CD14-positive monocyte (primary cell): ENCODE measurements around the gene IDI1. TPM values are rescaled to one million over a fixed set of nuclear protein-coding genes. Genes with fewer than 3 reads are reported as not detected.

Experiments
- DNase-seq, 3 donors: peaks; one replicate each; pipeline ENCODE4 v3.0.0-alpha.2; 2011 to 2022
- H2AFZ ChIP-seq: 2 replicates; pipeline ENCODE4 v1.6.0; 2012; ENCODE audit warnings: mild to moderate bottlenecking, low read depth, low read length, inconsistent platforms; ENCODE audit not compliant: insufficient read depth, poor library complexity, severe bottlenecking
- H3K27ac ChIP-seq, 2 donors: 1 replicate in 1 of 2; 2 replicates in 1 of 2; pipeline ENCODE4 v1.5.1; 2012 to 2013; ENCODE audit warnings: low read length in 2 of 2, control low read depth in 1 of 2, inconsistent platforms in 1 of 2, low read depth in 1 of 2, mild to moderate bottlenecking in 1 of 2
- H3K27me3 ChIP-seq, 2 donors: one replicate each; pipeline versions ENCODE4 v1.6.0 to v1.6.1; 2011 to 2013; ENCODE audit warnings: low read length in 2 of 2; ENCODE audit not compliant: control insufficient read depth in 2 of 2, insufficient read depth in 2 of 2
- H3K36me3 ChIP-seq, 2 donors: replicated peaks in 1 of 2; 1 replicate in 1 of 2; 2 replicates in 1 of 2; pipeline versions ENCODE4 v1.5.1 to v1.6.1; 2012 to 2013; ENCODE audit warnings: low read length in 2 of 2, control low read depth in 1 of 2, inconsistent platforms in 1 of 2, mild to moderate bottlenecking in 1 of 2; ENCODE audit not compliant: insufficient read depth in 2 of 2, control insufficient read depth in 1 of 2
- H3K4me1 ChIP-seq, 2 donors: 1 replicate in 1 of 2; 2 replicates in 1 of 2; pipeline versions ENCODE4 v1.5.1 to v1.6.1; 2012 to 2013; ENCODE audit warnings: low read length in 2 of 2, control low read depth in 1 of 2, inconsistent platforms in 1 of 2, mild to moderate bottlenecking in 1 of 2, moderate library complexity in 1 of 2; ENCODE audit not compliant: insufficient read depth in 2 of 2, control insufficient read depth in 1 of 2
- H3K4me2 ChIP-seq: replicated peaks from 2 replicates; pipeline ENCODE3; 2012; ENCODE audit warnings: low read length, moderate library complexity, mild to moderate bottlenecking; ENCODE audit not compliant: poor library complexity, severe bottlenecking; ENCODE audit errors: extremely low read depth
- H3K4me3 ChIP-seq, 3 experiments: fragments of 200-600 bp in 1 of 3; sonication (generic) in 1 of 3; replicated peaks in 1 of 3; 1 replicate in 2 of 3; 2 replicates in 1 of 3; pipeline ENCODE4 v1.5.1; 2011 to 2013; ENCODE audit warnings: low read length in 3 of 3, mild to moderate bottlenecking in 3 of 3, control low read depth in 2 of 3, low read depth in 2 of 3, inconsistent platforms in 1 of 3, moderate library complexity in 1 of 3
- H3K79me2 ChIP-seq: 2 replicates; pipeline ENCODE4 v1.6.0; 2012; ENCODE audit warnings: mild to moderate bottlenecking, control low read depth, inconsistent platforms, low read length, moderate library complexity; ENCODE audit not compliant: insufficient read depth
- H3K9ac ChIP-seq: 2 replicates; pipeline ENCODE4 v1.6.0; 2017; ENCODE audit warnings: low read length, mild to moderate bottlenecking; ENCODE audit not compliant: insufficient read depth, poor library complexity, severe bottlenecking
- H3K9me3 ChIP-seq, 2 donors: replicated peaks in 1 of 2; 1 replicate in 1 of 2; 2 replicates in 1 of 2; pipeline versions ENCODE4 v1.5.1 to v1.6.1; 2012 to 2013; ENCODE audit warnings: low read length in 2 of 2, control low read depth in 1 of 2; ENCODE audit not compliant: control insufficient read depth in 1 of 2, insufficient read depth in 1 of 2
- H4K20me1 ChIP-seq: 2 replicates; pipeline ENCODE4 v1.6.0; 2012; ENCODE audit warnings: mild to moderate bottlenecking, low read length, control low read depth, moderate library complexity; ENCODE audit not compliant: insufficient read depth
- H3K27ac Mint-ChIP-seq, 7 donors: one replicate each; pipeline ENCODE4 v1.8.0; 2020; ENCODE audit warnings: mild to moderate bottlenecking in 7 of 7, mixed read lengths in 7 of 7, moderate library complexity in 6 of 7, inconsistent platforms in 2 of 7
- H3K27me3 Mint-ChIP-seq, 3 donors: one replicate each; pipeline ENCODE4 v1.8.0; 2021 to 2022; ENCODE audit warnings: low read depth in 3 of 3, mild to moderate bottlenecking in 3 of 3, mixed read lengths in 3 of 3, moderate library complexity in 3 of 3, inconsistent platforms in 1 of 3
- H3K36me3 Mint-ChIP-seq, 2 donors: one replicate each; pipeline ENCODE4 v1.8.0; 2020; ENCODE audit warnings: mixed read lengths in 2 of 2, inconsistent platforms in 1 of 2, mild to moderate bottlenecking in 1 of 2
- H3K4me1 Mint-ChIP-seq: one replicate; pipeline ENCODE4 v1.8.0; 2020; ENCODE audit warnings: mild to moderate bottlenecking, mixed read lengths
- H3K4me3 Mint-ChIP-seq, 2 donors: one replicate each; pipeline ENCODE4 v1.8.0; 2020; ENCODE audit warnings: mild to moderate bottlenecking in 2 of 2, mixed read lengths in 2 of 2, moderate library complexity in 1 of 2
- H3K9me3 Mint-ChIP-seq, 7 donors: one replicate each; pipeline ENCODE4 v1.8.0; 2020 to 2022; ENCODE audit warnings: mixed read lengths in 7 of 7, mild to moderate bottlenecking in 6 of 7, moderate library complexity in 6 of 7, inconsistent platforms in 2 of 7
- CTCF ChIP-seq: fragments of 200-600 bp; IDR thresholded peaks from one replicate; pipeline ENCODE4 v1.8.0; 2022; ENCODE audit warnings: antibody characterized with exemption, mild to moderate bottlenecking
- WGBS: methylation state at CpG from one replicate; pipeline ENCODE4 v1.1.5; 2013; ENCODE audit warnings: missing lambda C conversion rate; ENCODE audit not compliant: insufficient coverage; 5-methylcytosine and 5-hydroxymethylcytosine counted together
- intact Hi-C, 2 donors: fragments of 100-400 bp; cut with micrococcal nuclease; formaldehyde crosslinking; loops; one replicate each; pipeline versions ENCODE4 v1.15.0 to v1.15.1; 2023
- polyA plus RNA-seq, 3 donors: library from polyadenylated mRNA; depleted of rRNA in 1 of 3; unstranded in 2 of 3; stranded (reverse) in 1 of 3; fragments of 300-500 nt in 2 of 3; fragments of >200 nt in 1 of 3; fragmentation: Illumina TruSeq in 2 of 3; gene quantifications; 1 replicate in 2 of 3; 2 replicates in 1 of 3; pipeline ENCODE4 v1.2.3, GENCODE V29; 2012 to 2021

IDI1 gene
- polyA plus RNA-seq, 3 donors: 35.0 to 139 (median 46.9) TPM

- no peaks in the 10 kb centered on the region for H3K79me2 ChIP-seq
- H2AFZ ChIP-seq: no peak overlapping the region
- Mint-ChIP-seq H3K27me3 (peaks cover 0 to 2% (median 0%) of the 10 kb centered on the region in 3 donors), H3K27ac (no peak overlapping the region), H3K9me3 (no peaks in the 10 kb centered on the region), H3K4me1 (no peaks in the 10 kb centered on the region), H3K4me3 (no peak overlapping the region), H3K36me3 (peaks cover 24 to 29% of the 10 kb centered on the region in 2 donors)
- intact Hi-C loops: no loop called here
- peaks cover 15 to 38% of the 10 kb centered on the region in 2 donors for H3K36me3 ChIP-seq
- H4K20me1 ChIP-seq: peaks cover 1% of the 10 kb centered on the region
- no peak overlapping the region for H3K9ac ChIP-seq
- WGBS: 93% methylated on average over 4 of the region's 6 CpGs
- H3K27ac ChIP-seq: no peak overlapping the region
- no peak for TF ChIP-seq CTCF
- H3K4me2 ChIP-seq: no peak overlapping the region
- no peak overlapping the region for H3K4me3 ChIP-seq
- H3K4me1 ChIP-seq: no peaks in the 10 kb centered on the region
- no peak for DNase-seq
- H3K27me3 ChIP-seq: no peaks in the 10 kb centered on the region
- H3K9me3 ChIP-seq: no peaks in the 10 kb centered on the region
Measured at GRCh38 chr10:1035201-1035600, 13.7 kb downstream of the IDI1 start.

- H3K36me3 Mint-ChIP-seq: peaks cover 21 to 25% of the 10 kb centered on the region in 2 donors
- intact Hi-C loops: no loop called here
- Histone ChIP-seq H3K36me3 (peaks cover 12 to 34% of the 10 kb centered on the region in 2 donors), H3K9me3 (no peaks in the 10 kb centered on the region), H3K27me3 (no peaks in the 10 kb centered on the region), H2AFZ (no peak overlapping the region), H3K4me2 (no peak overlapping the region), H3K9ac (no peak overlapping the region), H4K20me1 (no peaks in the 10 kb centered on the region), H3K79me2 (no peaks in the 10 kb centered on the region), H3K4me3 (no peak overlapping the region), H3K4me1 (no peaks in the 10 kb centered on the region), H3K27ac (no peak overlapping the region)
- H3K4me1 Mint-ChIP-seq: no peaks in the 10 kb centered on the region
- TF ChIP-seq CTCF: no peak
- DNase-seq: no peak
- H3K4me3 Mint-ChIP-seq: no peak overlapping the region
- H3K27me3 Mint-ChIP-seq: peaks cover 0 to 2% (median 0%) of the 10 kb centered on the region in 3 donors
- H3K27ac Mint-ChIP-seq: peak overlapping the region in 1 of 7 donors; percentile 27
- no CpG with 5 or more reads among the region's 3 CpGs for WGBS
- H3K9me3 Mint-ChIP-seq: no peaks in the 10 kb centered on the region
Measured at GRCh38 chr10:1034758-1035157, 14.2 kb downstream of the IDI1 start.
